GM19372 (cell line): Measurements from ENCODE around the gene SWSAP1.
"Not testable (repeated sequence)": the region's sequence is repeated elsewhere in the genome, so short reads cannot be mapped to it uniquely, and the experiment has no call there.

Source experiments
- ATAC-seq: cut with Tn5 transposase; IDR thresholded peaks from one replicate; pipeline ENCODE4 v1.9.1; 2021; ENCODE audit warnings: mild to moderate bottlenecking, low read depth, moderate library complexity; ENCODE audit not compliant: unreplicated experiment

Gene SWSAP1

GRCh38 chr19:11377756-11378155, 3.3 kb downstream of the SWSAP1 start:
- ATAC-seq = no peak

- ATAC-seq = no peak
These were observed 4.1 kb downstream of the SWSAP1 start for GRCh38 chr19:11378319-11379189.

GRCh38 chr19:11379269-11379845, 4.9 kb downstream of the SWSAP1 start:
- not testable (repeated sequence) for ATAC-seq

- no peak for ATAC-seq
These were observed 5.4 kb downstream of the SWSAP1 start for GRCh38 chr19:11379857-11380350.

GRCh38 chr19:11380653-11381537, 6.4 kb downstream of the SWSAP1 start:
- ATAC-seq = peak; percentile 74

GRCh38 chr19:11382898-11383705, 8.6 kb downstream of the SWSAP1 start:
- ATAC-seq = no peak

- ATAC-seq = no peak
These were observed 9.2 kb downstream of the SWSAP1 start for GRCh38 chr19:11383706-11384048.

GRCh38 chr19:11384778-11385129, 10.3 kb downstream of the SWSAP1 start:
- ATAC-seq = no peak

- no peak for ATAC-seq
These were observed 12.9 kb downstream of the SWSAP1 start for GRCh38 chr19:11387162-11388034.

- no peak for ATAC-seq
These were observed 15.9 kb downstream of the SWSAP1 start for GRCh38 chr19:11390359-11390758.

- no peak for ATAC-seq
These were observed 16.6 kb downstream of the SWSAP1 start for GRCh38 chr19:11390933-11391680.

- no peak for ATAC-seq
These were observed 22.7 kb downstream of the SWSAP1 start for GRCh38 chr19:11397089-11397610.

- ATAC-seq = no peak
These were observed 25.2 kb downstream of the SWSAP1 start for GRCh38 chr19:11399667-11400066.

GRCh38 chr19:11400798-11401197, 26.3 kb downstream of the SWSAP1 start:
- ATAC-seq = no peak

GRCh38 chr19:11401808-11402543, 27.5 kb downstream of the SWSAP1 start:
- ATAC-seq = no peak

- ATAC-seq = no peak
These were observed 30.2 kb downstream of the SWSAP1 start for GRCh38 chr19:11404588-11405222.
